BJ (cell line): ENCODE results near the gene HPCAL1. TPM values are rescaled to one million over a fixed set of nuclear protein-coding genes. Genes with fewer than 3 reads are reported as not detected.
A peak's percentile ranks its signal among the peaks of the same experiment; 100 is the strongest.

Source experiments
- CTCF ChIA-PET: fragments of 350-600 bp; formaldehyde crosslinking; extraction: SDS; loops from one replicate; lab custom pipeline; 2021; ENCODE audit warnings: antibody characterized with exemption, inconsistent platforms; lab: Yijun Ruan, JAX
- POLR2A ChIA-PET: fragments of 300-600 bp; sonication (Branson Sonifier 250); formaldehyde crosslinking; extraction: SDS; loops from one replicate; lab custom pipeline; 2021; ENCODE audit warnings: antibody characterized with exemption; lab: Charles Lee
- DNase-seq: peaks from one replicate; pipeline ENCODE4 v3.0.0-alpha.2; 2011; ENCODE audit warnings: low read depth
- H3K27me3 ChIP-seq: 2 replicates; pipeline ENCODE4 v1.6.0; 2011; ENCODE audit warnings: low read length; ENCODE audit not compliant: control insufficient read depth, insufficient read depth
- H3K36me3 ChIP-seq: 2 replicates; pipeline ENCODE4 v1.5.1; 2011; ENCODE audit warnings: low read length; ENCODE audit not compliant: control insufficient read depth, insufficient read depth
- H3K4me3 ChIP-seq: 2 replicates; pipeline ENCODE4 v1.5.1; 2011; ENCODE audit warnings: low read depth, mild to moderate bottlenecking, control low read depth, low read length
- polyA minus RNA-seq: library from RNA; depleted of rRNA, polyadenylated mRNA; stranded (reverse); fragments of >200 nt; gene quantifications from 2 replicates; pipeline ENCODE4 v1.2.3, GENCODE V29; 2011; rRNA and poly(A)+ RNA removed
- polyA plus RNA-seq: library from polyadenylated mRNA; depleted of rRNA; stranded (reverse); fragments of >200 nt; gene quantifications from 2 replicates; pipeline ENCODE4 v1.2.3, GENCODE V29; 2011; rRNA removed
- TF ChIP-seq, protein P1 (sequence below): IDR thresholded peaks from 2 replicates; pipeline ENCODE4 v1.5.1; 2011; ENCODE audit warnings: low read depth, mild to moderate bottlenecking, control low read depth, inconsistent platforms, low read length, moderate library complexity; ENCODE audit not compliant: insufficient read depth

Gene HPCAL1
- polyA plus RNA-seq (8.1 and 17.6 TPM in 2 replicates), polyA minus RNA-seq (7.1 and 9.7 TPM in 2 replicates)

- no peaks in the 10 kb centered on the region for H3K27me3 ChIP-seq
- no peak for DNase-seq
- ChIA-PET CTCF (interaction anchor here (0.9 to 3.3 kb wide), 12 partner anchors 11 to 230 kb away, joined by 3 to 26 read pairs (median 3); no protein-coding TSS in a partner anchor), POLR2A (no interaction called here)
- TF ChIP-seq, protein P1, sequence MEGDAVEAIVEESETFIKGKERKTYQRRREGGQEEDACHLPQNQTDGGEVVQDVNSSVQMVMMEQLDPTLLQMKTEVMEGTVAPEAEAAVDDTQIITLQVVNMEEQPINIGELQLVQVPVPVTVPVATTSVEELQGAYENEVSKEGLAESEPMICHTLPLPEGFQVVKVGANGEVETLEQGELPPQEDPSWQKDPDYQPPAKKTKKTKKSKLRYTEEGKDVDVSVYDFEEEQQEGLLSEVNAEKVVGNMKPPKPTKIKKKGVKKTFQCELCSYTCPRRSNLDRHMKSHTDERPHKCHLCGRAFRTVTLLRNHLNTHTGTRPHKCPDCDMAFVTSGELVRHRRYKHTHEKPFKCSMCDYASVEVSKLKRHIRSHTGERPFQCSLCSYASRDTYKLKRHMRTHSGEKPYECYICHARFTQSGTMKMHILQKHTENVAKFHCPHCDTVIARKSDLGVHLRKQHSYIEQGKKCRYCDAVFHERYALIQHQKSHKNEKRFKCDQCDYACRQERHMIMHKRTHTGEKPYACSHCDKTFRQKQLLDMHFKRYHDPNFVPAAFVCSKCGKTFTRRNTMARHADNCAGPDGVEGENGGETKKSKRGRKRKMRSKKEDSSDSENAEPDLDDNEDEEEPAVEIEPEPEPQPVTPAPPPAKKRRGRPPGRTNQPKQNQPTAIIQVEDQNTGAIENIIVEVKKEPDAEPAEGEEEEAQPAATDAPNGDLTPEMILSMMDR, result peak; percentile 57
- H3K4me3 ChIP-seq, result peak within 1 kb of the TSS; percentile 60
- H3K36me3 ChIP-seq, result no peaks in the 10 kb centered on the region
Measured at GRCh38 chr2:10302479-10303180, at the start of gene HPCAL1. Gene HPCAL1, plus strand, starts transcription at chr2:10302904. Its CDS starts 116,854 bp downstream, at chr2:10419758.

DNA sequence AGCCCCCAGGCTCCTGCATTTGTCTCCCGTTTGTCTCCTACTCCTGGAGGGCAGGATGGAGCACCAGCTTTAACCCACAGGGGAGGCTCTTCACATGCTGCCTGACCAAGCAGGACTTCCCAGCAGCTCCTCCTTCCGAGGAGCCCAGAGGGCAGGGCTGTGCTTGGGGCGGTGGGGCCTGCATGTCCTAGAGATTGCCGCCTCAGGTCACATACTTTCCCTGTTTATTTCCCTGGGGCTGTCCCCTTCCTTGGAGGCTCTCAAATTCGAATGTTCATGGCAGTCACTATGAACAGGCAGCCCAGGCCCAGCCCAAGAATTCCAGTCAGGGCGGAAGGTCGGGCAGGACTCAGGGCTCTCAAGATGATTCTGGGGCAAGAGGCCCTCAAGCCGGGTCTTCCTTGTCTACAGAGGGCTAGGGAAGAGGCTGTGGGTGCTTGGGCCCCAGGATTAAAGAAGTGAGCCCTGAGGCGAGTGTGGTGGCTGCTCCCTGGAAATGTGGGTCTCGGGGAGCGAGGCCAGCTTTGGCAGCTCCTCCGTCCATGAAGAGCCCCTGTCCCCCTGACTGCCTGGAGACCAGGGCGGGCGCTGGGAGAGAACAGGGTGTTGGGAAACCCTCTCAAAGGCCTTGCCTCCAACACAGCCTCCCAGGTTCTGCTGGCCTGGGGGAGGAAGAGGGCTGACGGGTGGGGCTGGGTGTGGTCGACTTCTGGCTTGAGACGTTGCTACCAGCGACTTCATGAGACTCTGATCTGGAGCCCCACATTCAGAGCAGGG is 48.9 kb upstream of the HPCAL1 start:
- DNase-seq, result no peak
- Histone ChIP-seq H3K36me3 (no peaks in the 10 kb centered on the region), H3K27me3 (peaks cover 3% of the 10 kb centered on the region), H3K4me3 (no peak overlapping the region)
- POLR2A ChIA-PET, result no interaction called here
- TF ChIP-seq, protein P1, result no peak
- CTCF ChIA-PET, result no interaction called here

GRCh38 chr2:10254373-10255188 is 48.1 kb upstream of the HPCAL1 start:
- H3K27me3 ChIP-seq, result peaks cover 3% of the 10 kb centered on the region
- TF ChIP-seq, protein P1, result no peak

DNA sequence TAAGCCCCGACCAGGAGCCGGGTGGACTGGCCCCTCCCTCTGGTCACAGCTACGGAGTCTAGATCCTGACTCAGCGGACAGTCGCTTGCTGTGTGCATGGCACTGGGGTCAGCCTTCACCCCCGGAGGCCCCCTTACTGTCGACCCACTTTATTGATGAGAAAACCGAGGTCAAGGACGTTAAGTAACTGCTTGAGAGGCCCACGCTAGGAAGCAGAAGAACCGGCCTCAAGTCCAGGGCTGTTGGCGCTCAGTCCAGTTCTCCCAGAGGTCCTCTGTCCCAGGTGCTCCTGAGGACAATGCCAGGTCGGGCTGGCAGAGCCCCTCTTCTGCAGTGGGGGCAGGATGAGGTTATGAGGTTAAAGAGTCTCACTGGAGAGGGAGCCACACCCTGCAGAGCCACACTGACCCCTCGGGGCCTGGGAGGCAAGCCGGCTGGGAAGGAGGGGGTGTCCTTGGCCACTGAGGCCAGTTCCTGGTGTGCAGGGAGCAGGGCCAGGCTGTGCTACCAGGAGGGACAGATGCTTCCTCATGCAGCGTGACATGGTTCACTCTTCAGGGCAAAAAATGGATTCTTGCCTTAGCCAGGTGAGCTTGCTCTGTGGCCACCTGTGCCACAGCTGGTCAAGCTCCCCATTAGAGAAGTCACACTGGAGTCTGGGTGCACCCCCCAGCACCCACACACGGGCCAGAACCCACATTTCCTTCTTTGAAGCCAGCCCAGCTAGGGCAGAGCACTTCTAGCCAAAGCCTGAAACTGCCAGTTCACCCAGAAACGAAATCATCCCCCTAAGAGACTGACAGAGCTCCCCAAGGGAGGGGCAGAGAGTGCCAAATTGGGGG is 47.3 kb upstream of the HPCAL1 start:
- TF ChIP-seq, protein P1, result no peak
- POLR2A ChIA-PET, result no interaction called here
- Histone ChIP-seq H3K4me3 (no peak overlapping the region), H3K27me3 (peaks cover 2% of the 10 kb centered on the region), H3K36me3 (no peaks in the 10 kb centered on the region)
- CTCF ChIA-PET, result interaction anchor here (0.9 kb wide), 1 partner anchor 30 kb away, joined by 3 read pairs; no protein-coding TSS in a partner anchor
- no peak for DNase-seq

More at GRCh38 chr2:10254373-10255188, 48.1 kb upstream of the HPCAL1 start:
- H3K4me3 ChIP-seq, result no peak overlapping the region
- ChIA-PET POLR2A (no interaction called here), CTCF (no interaction called here)
- H3K36me3 ChIP-seq, result no peaks in the 10 kb centered on the region
- no peak for DNase-seq
